Measurements from ENCODE around the gene CPNE8. TPM values are rescaled to one million over a fixed set of nuclear protein-coding genes. Genes with fewer than 3 reads are reported as not detected.

Gene CPNE8
- total and polyA plus RNA-seq, 9 donors: 4.6 to 16.1 (median 9.5) TPM

DNA sequence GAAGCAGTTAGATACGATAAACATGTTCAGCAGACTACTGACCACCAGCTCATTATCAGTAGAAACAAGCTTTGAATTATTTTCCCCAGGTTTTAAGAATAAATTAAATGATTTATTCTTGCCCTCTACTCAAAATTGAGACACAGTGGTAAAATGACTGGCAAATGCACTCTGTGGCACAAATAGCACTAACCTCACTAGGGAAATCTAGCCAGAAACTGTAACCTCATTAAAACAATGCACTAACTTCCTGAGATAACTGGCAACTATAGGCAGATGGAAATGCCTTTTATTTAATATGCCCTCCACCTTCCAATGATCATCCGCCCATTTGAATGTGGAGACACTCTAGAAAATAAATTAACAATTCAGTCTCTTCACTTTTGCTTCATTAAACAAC, 33.2 kb downstream of the CPNE8 start:
- no peaks in the 10 kb centered on the region for H3K27me3 ChIP-seq
- WGBS, 3 donors: 85 to 89% (median 87%) methylated on average over 2 of the region's 2 CpGs
- H3K9me3 ChIP-seq: no peaks in the 10 kb centered on the region
- TF ChIP-seq EP300 (IDR thresholded peaks at IDR 0.05): no peak
- TF ChIP-seq POLR2A (IDR thresholded peaks at IDR 0.05): no peak
- TF ChIP-seq CTCF (IDR thresholded peaks at IDR 0.05): no peak
- H3K4me1 ChIP-seq (ENCODE audit: insufficient read depth): no peaks in the 10 kb centered on the region
- intact Hi-C loops (cut with DNase I): no loop called here
- H3K4me3 ChIP-seq: no peak overlapping the region
- H3K27ac ChIP-seq: no peak overlapping the region
- DNase-seq: no peak
- H3K36me3 ChIP-seq: no peaks in the 10 kb centered on the region

- TF ChIP-seq CTCF (IDR thresholded peaks at IDR 0.05) (no peak), EP300 (IDR thresholded peaks at IDR 0.05) (no peak), POLR2A (IDR thresholded peaks at IDR 0.05) (no peak)
- intact Hi-C loops (cut with DNase I): no loop called here
- H3K4me3 ChIP-seq: no peak overlapping the region
- no peaks in the 10 kb centered on the region for H3K27me3 ChIP-seq
- no peak for DNase-seq
- H3K9me3 ChIP-seq: no peaks in the 10 kb centered on the region
- no peak overlapping the region for H3K27ac ChIP-seq
- no peaks in the 10 kb centered on the region for H3K4me1 ChIP-seq (ENCODE audit: insufficient read depth)
- H3K36me3 ChIP-seq: no peaks in the 10 kb centered on the region
Observed at GRCh38 chr12:38869036-38869435, 36.4 kb downstream of the CPNE8 start.

DNA sequence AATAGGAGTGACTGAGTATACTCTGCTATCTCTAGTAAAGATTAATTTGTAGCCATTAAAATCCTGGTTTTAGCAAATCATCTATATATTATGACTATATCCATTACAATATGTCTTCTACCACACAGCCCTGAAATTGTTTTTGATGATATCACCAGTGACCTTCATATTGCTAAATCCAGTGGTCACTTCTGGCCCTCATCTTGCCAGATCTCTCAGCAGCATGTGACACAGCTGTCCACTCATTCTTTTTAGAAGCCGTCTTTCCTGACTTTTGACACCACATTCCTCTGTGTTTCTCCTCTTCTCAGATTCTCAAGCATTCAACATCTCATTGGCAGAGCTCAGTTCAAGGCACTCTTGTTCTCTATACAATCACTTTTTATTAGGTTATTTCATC, 54.9 kb downstream of the CPNE8 start:
- no peaks in the 10 kb centered on the region for H3K27me3 ChIP-seq
- 81 to 85% (median 84%) methylated on average over 1 of the region's 1 CpG for WGBS, 3 donors
- intact Hi-C loops (cut with DNase I): no loop called here
- H3K4me1 ChIP-seq (ENCODE audit: insufficient read depth): no peaks in the 10 kb centered on the region
- no peaks in the 10 kb centered on the region for H3K36me3 ChIP-seq
- no peak overlapping the region for H3K27ac ChIP-seq
- TF ChIP-seq CTCF (IDR thresholded peaks at IDR 0.05) (no peak), POLR2A (IDR thresholded peaks at IDR 0.05) (no peak), EP300 (IDR thresholded peaks at IDR 0.05) (no peak)
- no peaks in the 10 kb centered on the region for H3K9me3 ChIP-seq
- no peak overlapping the region for H3K4me3 ChIP-seq
- no peak for DNase-seq

DNA sequence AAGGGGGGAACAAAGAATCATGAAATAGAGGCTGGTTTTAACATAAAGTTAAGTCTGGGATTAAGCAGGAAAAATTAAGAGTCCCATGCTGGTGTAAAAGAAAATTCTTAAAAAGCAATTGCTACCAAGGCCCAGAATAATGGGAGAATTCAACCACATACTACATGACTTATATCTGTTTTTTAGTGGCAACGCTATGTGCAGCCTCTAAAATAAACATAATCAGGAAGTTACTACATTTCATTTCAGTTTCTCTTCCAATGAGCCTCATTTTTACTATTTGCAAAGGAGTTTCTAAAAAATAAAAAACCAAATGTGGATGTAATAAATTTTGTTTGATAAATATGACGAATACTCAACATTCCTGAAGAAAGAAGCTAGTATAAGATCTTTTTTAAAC, 58.1 kb downstream of the CPNE8 start:
- H3K9me3 ChIP-seq: no peaks in the 10 kb centered on the region
- no peaks in the 10 kb centered on the region for H3K27me3 ChIP-seq
- H3K36me3 ChIP-seq: no peaks in the 10 kb centered on the region
- intact Hi-C loops (cut with DNase I): no loop called here
- H3K4me1 ChIP-seq (ENCODE audit: insufficient read depth): no peaks in the 10 kb centered on the region
- TF ChIP-seq EP300 (IDR thresholded peaks at IDR 0.05) (no peak), POLR2A (IDR thresholded peaks at IDR 0.05) (no peak), CTCF (IDR thresholded peaks at IDR 0.05) (no peak)
- H3K4me3 ChIP-seq: no peak overlapping the region
- WGBS, 3 donors: 16 to 26% (median 23%) methylated on average over 2 of the region's 2 CpGs
- H3K27ac ChIP-seq: no peak overlapping the region
- no peak for DNase-seq

GRCh38 chr12:38844267-38844666, 61.1 kb downstream of the CPNE8 start:
- Histone ChIP-seq H3K4me3 (no peak overlapping the region), H3K36me3 (no peaks in the 10 kb centered on the region), H3K4me1 (ENCODE audit: insufficient read depth) (no peaks in the 10 kb centered on the region), H3K9me3 (no peaks in the 10 kb centered on the region), H3K27ac (no peak overlapping the region), H3K27me3 (no peaks in the 10 kb centered on the region)
- no peak for DNase-seq
- TF ChIP-seq POLR2A (IDR thresholded peaks at IDR 0.05) (no peak), EP300 (IDR thresholded peaks at IDR 0.05) (no peak), CTCF (IDR thresholded peaks at IDR 0.05) (no peak)
- intact Hi-C loops (cut with DNase I): no loop called here
- WGBS, 3 donors: 62 to 81% (median 80%) methylated on average over 4 of the region's 4 CpGs

Measured in ovary (tissue), 9 donors.